Endothelial cell of hepatic sinusoid (primary cell): ENCODE measurements around the gene GRM2.

Source experiments
- in situ Hi-C: cut with HindIII; loops from 2 replicates; pipeline ENCODE4 v1.10.0; 2017; ENCODE audit warnings: low sequenced_read_pairs

GRM2 gene

DNA sequence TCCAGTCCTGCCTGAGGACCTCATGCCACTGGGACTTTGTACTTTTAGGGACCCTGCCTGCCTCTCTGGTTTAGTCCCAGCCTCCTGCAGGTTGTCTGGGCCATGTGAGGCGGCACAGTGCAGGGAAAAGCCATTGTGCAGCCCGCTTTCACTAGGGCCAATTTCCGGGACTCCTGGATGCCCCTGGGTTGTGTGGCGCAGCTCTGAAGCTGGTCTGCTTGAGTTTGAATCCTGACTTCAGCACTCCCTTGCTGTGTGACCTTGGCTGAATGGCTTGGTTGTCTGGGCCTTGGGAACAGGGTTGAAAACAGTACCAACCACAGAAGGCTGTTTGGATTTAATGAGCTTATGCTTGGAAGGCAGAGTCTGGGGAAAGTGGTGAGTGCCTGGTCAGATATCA is 27.6 kb upstream of the GRM2 start:
- in situ Hi-C loops, result no loop called here

DNA sequence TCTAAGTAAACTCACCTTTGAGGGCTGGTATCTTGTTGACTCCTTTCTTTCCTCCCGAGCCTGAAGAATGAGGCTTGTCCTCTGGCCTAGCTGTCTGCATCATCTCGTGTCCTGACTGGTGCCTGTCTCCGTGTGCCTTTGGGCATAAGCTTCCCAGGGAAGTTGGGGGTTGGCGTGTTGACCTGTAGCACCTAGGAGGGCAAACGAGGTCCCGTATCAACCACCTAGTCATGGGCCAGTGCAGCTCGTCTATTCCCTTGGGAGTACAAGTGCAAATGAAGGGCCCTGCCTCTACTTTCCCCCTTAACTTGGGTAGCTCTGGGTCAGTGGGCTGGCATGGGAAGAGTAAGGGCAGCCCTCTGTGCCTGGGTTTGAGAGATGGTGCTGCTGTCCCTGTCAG is 27.1 kb upstream of the GRM2 start:
- in situ Hi-C loops, result no loop called here

- in situ Hi-C loops, result no loop called here
Observed at GRCh38 chr3:51680196-51680595, 26.7 kb upstream of the GRM2 start.

GRCh38 chr3:51680663-51681230 is 26.1 kb upstream of the GRM2 start:
- in situ Hi-C loops, result no loop called here

- in situ Hi-C loops, result no loop called here
Observed at GRCh38 chr3:51681453-51681852, 25.4 kb upstream of the GRM2 start.

GRCh38 chr3:51682079-51682478 is 24.8 kb upstream of the GRM2 start:
- in situ Hi-C loops, result no loop called here

DNA sequence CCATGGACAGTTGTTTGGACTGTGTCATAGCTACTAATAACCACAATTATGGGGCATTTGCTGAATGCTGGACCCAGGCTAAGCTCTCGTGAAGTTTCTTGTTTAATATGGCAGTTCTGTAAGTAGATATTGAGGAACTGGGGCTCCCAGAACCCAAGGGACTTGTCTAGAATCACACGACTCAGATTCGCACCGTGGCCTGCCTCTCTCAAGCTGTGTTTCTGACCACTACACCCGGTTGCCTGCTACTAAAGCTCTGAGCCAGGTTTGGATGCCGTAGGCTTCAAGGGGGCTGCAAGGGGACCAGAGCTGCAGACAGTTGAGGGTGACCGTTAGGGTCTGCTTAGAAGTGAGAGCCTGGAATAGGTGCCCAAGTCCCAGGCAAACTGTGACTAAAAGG is 24.3 kb upstream of the GRM2 start:
- in situ Hi-C loops, result no loop called here

DNA sequence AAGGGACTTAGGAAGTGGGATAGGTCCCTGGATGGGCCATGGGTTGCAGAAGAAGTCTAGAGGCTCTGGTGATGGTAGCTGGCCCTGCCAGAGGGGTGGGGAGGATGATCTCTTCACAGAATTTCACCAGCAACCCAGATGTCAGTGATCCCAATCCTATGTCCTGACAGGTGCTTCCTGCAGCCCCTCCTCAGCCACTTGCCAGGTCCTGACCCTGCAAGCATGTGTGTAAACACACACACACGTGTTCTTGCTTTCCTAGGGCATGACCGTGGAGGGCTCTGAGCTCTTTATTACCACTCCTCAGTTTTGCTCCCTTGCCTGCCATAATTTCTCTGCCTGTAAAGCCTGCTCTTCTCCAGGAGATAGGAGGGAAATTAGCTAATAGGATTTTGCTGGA is 23.3 kb upstream of the GRM2 start:
- in situ Hi-C loops, result no loop called here

GRCh38 chr3:51684971-51685751 is 21.7 kb upstream of the GRM2 start:
- in situ Hi-C loops, result no loop called here

DNA sequence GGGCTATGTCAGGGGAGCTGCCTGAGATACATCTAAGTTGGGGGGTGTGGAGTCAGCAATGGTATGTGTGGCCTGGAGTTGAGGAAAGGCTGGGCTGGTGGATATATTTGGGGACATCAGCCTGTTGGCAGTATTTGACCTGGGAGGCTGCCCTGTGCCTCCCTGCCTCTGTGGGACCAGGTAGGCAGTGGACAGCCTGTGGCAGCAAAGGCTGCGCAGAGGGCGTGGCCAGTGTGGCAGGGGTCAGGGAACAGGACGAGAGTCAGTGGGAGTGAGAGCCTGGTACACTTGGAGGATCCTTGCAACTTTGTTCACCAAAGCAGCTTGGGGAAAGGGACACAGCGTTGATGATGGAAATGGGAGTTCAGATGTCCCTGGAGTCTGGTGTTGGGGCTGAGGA is 20.8 kb upstream of the GRM2 start:
- in situ Hi-C loops, result no loop called here

DNA sequence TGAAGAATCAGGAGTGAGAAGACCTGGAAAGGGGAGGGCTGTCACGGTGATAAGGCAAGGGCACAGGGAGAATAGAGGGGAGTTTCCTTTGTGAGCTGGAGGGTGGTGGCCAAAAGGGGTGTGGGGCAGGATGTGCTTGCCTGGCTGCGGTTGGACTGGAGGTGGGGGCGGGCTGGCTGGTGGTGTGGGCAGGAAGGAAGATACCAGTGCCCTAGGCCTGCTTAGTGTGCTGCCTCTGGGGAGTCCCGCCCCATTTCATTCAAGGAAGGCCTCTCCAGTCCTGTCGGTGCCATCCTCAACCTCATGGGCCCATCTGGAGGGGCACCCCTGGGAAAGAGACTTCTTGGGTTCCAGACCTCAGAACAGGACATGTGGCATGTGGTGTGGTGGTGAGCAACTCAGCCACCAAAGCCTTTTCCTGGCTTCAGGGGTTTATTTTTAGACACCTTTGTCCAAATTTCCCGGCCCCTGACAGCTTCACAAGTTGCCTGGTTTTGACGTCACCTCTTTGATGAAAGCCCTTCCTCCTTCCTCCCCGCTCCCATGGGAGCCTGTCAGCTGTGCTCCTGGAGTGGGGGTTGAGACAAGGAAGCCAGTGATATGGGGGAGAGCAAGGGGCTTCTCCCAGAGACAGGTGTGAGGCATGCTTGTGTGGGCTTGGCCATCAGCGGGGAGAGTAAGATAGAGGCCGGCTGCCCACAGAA is 20.2 kb upstream of the GRM2 start:
- in situ Hi-C loops, result no loop called here

- in situ Hi-C loops, result no loop called here
Observed at GRCh38 chr3:51687431-51688205, 19.2 kb upstream of the GRM2 start.

GRCh38 chr3:51688206-51688600 is 18.7 kb upstream of the GRM2 start:
- in situ Hi-C loops, result no loop called here

DNA sequence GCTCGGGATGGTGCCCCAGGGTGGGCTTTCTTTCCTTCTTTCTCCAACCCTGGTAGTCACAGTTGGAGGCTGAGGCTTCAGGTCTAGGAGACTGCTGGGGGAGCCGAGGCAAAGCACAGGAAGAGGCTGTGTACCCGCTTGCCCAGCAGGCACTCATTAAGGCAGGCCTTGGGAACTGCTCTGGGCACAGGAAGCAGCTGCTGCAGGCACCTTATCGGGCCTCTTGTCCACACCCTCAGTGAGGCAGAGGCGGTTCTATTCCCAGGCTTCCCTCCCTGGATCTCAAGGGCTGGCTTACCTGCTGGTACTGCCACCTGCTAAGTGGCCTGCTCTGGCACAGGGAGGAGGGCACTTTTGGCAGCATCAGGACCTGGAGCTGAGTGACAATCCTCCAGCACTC is 15.8 kb upstream of the GRM2 start:
- in situ Hi-C loops, result no loop called here

DNA sequence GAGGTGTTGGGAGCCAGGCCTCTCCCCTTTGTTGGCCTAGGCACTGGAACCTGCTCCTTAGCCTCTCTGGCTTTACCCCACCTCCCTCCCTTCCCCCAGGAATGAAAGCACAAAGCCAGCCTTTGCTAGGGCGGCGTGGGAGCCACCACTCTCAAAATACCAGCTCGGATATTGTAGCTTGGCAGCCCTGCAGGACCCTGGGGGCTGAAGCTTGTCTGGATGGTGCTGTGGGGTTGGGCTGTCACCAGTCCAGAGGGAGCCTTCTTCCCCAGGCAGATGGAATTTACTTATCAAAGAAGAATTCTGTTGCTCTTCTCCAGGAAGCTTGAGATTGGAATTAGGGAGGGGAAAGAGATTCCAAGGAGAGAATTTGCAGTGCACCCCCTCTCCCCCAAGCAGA is 14.9 kb upstream of the GRM2 start:
- in situ Hi-C loops, result no loop called here

GRCh38 chr3:51692980-51693395 is 13.9 kb upstream of the GRM2 start:
- in situ Hi-C loops, result no loop called here

DNA sequence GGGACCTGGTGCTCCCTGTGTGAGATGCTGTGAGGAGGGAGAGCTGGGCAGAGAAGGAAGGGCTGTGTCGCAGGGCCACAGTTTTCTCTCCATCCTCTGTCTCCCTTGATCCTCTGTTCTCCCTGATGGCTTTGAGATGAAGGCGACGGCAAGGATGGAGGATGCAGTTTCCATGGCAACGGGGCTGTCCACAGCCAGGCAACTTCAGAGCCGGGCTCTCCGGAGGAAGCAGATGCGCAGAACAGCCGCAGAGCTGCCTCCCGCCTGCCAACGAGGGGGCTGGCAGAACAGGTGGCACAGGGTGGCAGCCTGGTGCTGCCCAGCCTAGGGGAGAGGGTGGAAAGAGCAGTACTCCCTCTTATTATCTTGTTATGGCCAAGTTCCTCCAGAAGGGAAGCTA is 9.9 kb upstream of the GRM2 start:
- in situ Hi-C loops, result no loop called here

GRCh38 chr3:51698209-51698608 is 8.7 kb upstream of the GRM2 start:
- in situ Hi-C loops, result no loop called here

DNA sequence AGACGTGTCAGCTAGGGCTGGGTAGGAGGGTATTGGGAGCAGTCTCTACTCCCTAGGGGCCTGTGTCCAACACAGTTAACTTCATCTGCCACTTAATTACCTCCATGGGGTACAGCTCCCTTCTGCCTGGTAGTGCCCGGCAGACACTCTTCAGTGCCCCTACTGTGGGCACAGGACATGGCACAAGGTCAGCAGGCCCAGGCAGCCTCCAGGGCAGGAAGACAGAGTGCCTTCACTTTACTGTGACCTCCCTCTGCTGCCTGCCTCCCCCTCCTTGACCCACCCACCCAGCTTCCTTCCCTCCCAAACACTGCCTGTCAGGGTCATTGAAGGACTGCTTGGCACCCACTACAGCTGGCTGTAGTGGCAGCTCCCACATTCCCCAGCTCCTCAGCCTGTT is 6.5 kb upstream of the GRM2 start:
- in situ Hi-C loops, result loop anchor here (5.0 kb wide), 1 partner anchor 97 kb away; no protein-coding TSS in a partner anchor

GRCh38 chr3:51702156-51702555 is 4.7 kb upstream of the GRM2 start:
- in situ Hi-C loops, result loop anchor here (5.0 kb wide), 1 partner anchor 95 kb away; no protein-coding TSS in a partner anchor

GRCh38 chr3:51703068-51703760 is 3.7 kb upstream of the GRM2 start:
- in situ Hi-C loops, result loop anchor here (5.0 kb wide), 1 partner anchor 94 kb away; no protein-coding TSS in a partner anchor
